GM18868 (cell line): ENCODE results near the gene SLC18A2.
"Not testable (repeated sequence)": the region's sequence is repeated elsewhere in the genome, so short reads cannot be mapped to it uniquely, and the experiment has no call there.

Experiments
- ATAC-seq: cut with Tn5 transposase; IDR thresholded peaks from one replicate; pipeline ENCODE4 v1.9.1; 2021; ENCODE audit warnings: mild to moderate bottlenecking, moderate library complexity; ENCODE audit not compliant: unreplicated experiment

SLC18A2 gene

DNA sequence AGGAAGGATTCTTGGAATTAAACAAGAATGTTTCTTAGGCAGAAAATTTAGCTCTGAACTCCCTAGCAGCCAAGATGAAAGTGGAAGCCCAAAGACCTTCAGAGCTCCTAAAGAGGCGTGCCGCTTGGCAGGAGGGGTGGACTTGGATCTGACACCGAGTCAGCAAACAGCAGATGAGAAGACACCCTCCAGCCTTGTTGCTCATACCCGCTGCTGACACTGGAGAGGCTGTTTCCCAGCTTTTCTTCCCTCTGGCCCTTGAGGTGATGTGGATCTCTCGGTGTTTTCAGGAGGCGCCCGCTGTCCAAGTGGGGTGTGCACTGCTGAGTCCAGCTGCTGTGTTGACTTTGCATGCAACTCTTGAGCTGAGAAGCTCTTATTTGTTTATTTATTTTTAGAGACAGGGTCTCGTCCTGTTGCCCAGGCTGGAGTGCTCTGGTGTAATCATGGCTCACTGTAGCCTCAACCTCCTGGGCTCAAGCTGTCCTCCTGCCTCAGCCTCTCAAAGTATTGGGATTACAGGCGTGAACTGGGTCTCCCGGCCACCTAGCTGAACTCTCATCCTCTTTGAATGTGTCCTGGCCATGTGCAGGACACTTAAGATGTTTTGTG, 21.5 kb downstream of the SLC18A2 start:
- ATAC-seq, result no peak

DNA sequence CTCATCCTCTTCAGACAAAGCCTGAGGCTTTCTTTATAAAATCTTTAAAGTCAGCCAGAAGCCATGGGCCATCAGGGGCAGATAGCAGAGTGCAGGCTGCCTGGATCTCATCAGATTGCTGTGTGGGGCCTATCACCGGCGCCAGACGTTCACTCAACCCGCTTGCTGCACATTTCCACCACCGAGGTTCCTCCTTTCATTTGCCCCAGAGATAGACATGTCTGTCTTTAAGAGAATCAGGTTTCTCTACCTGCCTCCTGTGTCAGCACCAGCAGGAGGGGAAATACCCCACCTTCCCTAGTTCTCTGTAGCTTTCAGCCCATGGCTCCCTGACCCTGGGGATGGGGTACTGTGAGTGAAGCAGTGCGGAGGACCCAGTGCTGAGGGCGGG, 22.0 kb downstream of the SLC18A2 start:
- no peak for ATAC-seq

DNA sequence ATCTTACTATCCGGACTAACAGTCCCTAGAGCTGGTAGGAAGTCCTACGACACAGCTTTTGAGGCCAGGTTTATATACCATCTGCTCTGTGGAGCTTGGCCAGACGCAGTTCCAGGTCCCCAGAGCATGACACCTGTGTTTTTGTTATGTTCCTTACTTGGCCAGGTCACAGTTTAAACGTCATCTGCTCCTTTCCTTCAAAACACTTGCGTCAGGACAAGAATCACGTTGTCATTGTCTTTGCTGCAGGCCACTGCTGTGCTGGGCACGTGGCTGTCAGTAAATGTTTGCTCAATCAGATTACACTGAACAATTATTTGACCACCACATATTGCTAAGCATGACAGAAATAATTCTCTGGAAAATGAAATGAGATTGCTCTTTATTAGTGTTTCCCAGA, 23.9 kb downstream of the SLC18A2 start:
- ATAC-seq, result no peak

GRCh38 chr10:117266400-117266799, 25.5 kb downstream of the SLC18A2 start:
- ATAC-seq, result no peak

DNA sequence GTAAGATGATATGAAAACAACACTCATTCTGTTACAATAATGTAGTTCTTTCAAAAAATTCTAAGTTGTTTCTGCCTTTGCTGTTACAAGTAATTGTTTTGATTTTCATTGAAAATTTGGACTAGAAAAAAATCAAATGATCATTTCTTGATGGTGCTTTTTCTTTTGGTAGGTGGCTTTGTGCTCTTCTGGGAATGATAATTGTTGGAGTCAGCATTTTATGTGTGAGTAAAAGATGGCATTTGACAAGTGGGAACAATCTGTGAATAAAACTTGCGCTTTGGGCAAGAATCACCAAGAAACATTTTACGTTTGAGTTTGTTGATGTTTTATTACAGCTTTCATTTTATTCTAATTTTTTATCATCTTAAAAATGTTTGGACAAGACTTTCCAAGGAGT, 25.9 kb downstream of the SLC18A2 start:
- no peak for ATAC-seq

- no peak for ATAC-seq
These were observed 27.3 kb downstream of the SLC18A2 start for GRCh38 chr10:117268258-117268657.

DNA sequence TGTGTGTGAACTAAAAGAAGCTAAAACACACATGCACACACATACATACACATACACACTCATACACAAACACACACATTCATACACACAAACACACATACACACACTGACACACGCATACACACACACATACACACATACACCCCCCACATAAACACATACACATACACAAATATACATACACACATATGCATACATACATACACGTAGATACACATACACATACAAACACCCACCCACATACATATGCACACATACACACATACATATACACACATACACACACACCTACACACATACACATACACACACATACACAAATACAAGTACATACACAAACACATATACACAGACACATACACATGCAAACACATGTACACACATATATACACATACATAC, 28.0 kb downstream of the SLC18A2 start:
- no peak for ATAC-seq

DNA sequence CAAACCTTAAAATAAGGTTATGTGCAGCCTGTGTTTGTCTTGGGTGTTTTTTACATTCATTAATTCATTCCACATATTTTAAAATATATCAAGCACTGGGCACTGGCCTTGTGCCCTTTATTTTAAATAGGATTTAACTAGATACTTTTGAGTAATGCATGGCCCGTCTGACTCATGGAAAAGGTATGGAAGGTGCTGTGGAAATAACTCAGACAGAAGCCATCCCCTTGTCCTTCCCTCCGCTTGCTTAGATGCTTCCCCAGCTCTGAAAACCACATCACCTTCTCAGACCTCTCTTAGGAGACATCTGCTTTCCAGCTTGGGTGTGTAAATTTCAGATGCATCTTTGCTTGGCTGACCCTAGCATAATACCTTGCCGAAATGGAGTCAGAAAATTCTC, 30.5 kb downstream of the SLC18A2 start:
- ATAC-seq, result no peak

GRCh38 chr10:117272195-117273076, 31.5 kb downstream of the SLC18A2 start:
- ATAC-seq, result no peak

DNA sequence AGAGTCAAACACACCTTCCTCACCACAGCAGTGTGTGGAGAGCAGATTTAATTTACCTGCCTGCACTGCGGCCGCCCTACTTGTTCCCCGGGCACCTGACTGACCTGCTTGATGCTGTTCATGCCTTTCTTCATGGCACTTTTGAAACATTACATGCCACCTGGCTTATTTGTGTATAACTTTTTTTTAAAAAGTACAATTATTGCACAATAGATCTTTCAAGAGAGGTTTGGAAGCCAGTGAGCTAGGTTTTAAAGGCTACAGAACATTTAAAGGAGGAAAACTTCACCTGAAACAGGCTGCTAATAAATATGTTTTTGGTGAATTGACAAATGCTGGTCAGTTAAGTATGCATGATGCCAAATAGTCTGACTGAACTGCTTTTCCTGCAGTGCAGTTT, 33.1 kb downstream of the SLC18A2 start:
- no peak for ATAC-seq

- no peak for ATAC-seq
These were observed 33.6 kb downstream of the SLC18A2 start for GRCh38 chr10:117274509-117274908.

GRCh38 chr10:117275121-117275520, 34.2 kb downstream of the SLC18A2 start:
- ATAC-seq, result no peak

- ATAC-seq, result no peak
These were observed 36.8 kb downstream of the SLC18A2 start for GRCh38 chr10:117277675-117278074.

GRCh38 chr10:117284716-117285494, 44.0 kb downstream of the SLC18A2 start:
- ATAC-seq, result no peak

- ATAC-seq, result not testable (repeated sequence)
These were observed 50.0 kb downstream of the SLC18A2 start for GRCh38 chr10:117290872-117291271.

DNA sequence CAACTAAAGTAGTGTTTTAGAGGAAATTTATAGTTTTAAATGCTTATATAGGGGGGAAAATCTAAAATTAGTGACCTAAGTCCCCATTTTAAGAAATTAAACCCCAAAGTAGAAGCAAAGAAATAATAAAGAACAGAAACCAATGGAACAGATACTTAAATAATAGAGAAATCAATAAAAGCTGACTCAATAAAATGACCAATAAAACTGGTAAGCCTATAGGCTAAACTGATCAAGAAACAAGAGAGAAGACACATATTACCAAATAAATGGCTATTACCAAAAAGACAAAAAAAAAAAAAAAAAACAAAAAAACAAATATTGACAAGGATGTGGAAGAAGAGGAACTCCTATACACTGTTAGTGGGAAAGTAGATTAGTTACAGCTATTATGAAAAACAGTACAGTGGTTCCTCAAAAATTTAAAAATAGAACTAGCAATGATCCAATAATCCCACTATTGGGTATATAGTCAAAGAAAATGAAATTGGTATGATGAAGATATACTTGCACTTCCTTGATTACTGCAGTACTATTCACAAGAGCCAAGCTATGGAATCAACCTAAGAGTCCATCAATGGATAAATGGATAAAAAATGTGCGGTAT, 53.2 kb downstream of the SLC18A2 start:
- no peak for ATAC-seq

GRCh38 chr10:117294735-117295134, 53.8 kb downstream of the SLC18A2 start:
- no peak for ATAC-seq

- ATAC-seq, result no peak
These were observed 57.3 kb downstream of the SLC18A2 start for GRCh38 chr10:117298219-117298618.

DNA sequence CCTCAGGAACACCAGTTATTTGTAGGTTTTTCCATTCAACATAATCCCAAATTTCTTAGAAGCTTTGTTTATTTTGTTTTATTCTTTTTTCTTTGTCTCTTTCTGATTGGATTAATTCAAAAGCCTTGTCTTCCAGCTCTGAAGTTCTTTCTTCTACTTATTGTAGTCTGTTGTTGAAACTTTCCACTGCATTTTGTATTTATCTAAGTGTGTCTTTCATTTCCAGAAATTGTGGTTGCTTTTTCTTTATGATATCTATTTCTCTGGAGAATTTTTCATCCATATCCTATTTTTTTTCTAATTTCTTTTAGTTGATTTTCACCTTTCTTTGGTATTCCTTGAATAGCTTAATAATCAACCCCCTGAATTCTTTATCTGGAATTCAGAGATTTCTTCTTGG, 58.5 kb downstream of the SLC18A2 start:
- ATAC-seq, result no peak

- no peak for ATAC-seq
These were observed 59.8 kb downstream of the SLC18A2 start for GRCh38 chr10:117300671-117301070.

DNA sequence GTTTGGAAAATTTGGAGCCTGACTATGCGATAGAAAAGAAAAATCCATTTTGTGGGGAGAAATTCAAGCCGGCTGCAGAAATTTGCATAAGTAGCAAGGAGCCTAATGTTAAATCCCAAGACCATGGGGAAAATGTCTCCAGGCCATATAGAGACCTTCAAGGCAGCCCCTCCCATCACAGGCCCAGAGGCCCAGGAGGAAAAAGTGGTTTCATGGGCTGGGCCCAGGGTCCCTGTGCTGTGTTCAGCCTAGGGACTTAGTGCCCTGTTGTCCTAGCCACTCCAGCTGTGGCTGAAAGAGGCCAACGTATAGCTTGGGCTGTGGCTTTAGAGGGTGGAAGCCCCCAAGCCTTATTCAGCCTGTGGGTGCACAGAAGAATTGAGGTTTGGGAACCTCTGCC, 62.5 kb downstream of the SLC18A2 start:
- ATAC-seq, result not testable (repeated sequence)
